GM23248 (cell line): ENCODE results near the gene MAP6D1. TPM values are rescaled to one million over a fixed set of nuclear protein-coding genes. Genes with fewer than 3 reads are reported as not detected.

Source experiments
- DNase-seq: peaks from one replicate; pipeline ENCODE4 v3.0.0-alpha.2; 2015
- H2AFZ ChIP-seq: fragments of 200-600 bp; sonication (generic); 2 replicates; pipeline ENCODE4 v1.6.1; 2016; ENCODE audit warnings: antibody characterized with exemption
- H3F3A ChIP-seq: fragments of 200-600 bp; sonication (generic); 2 replicates; pipeline ENCODE4 v1.6.1; 2016; ENCODE audit warnings: mild to moderate bottlenecking, antibody characterized with exemption, mixed run types; ENCODE audit not compliant: insufficient read depth
- H3K27ac ChIP-seq: fragments of 200-600 bp; sonication (generic); 2 replicates; pipeline ENCODE4 v1.5.1; 2016; ENCODE audit warnings: mild to moderate bottlenecking
- H3K27me3 ChIP-seq: fragments of 200-600 bp; sonication (generic); replicated peaks from 2 replicates; pipeline ENCODE4 v1.6.1; 2016; ENCODE audit warnings: mild to moderate bottlenecking; ENCODE audit not compliant: insufficient read depth
- H3K36me3 ChIP-seq: fragments of 200-600 bp; sonication (generic); 2 replicates; pipeline ENCODE4 v1.6.1; 2016; ENCODE audit warnings: low read depth, mild to moderate bottlenecking
- H3K4me1 ChIP-seq: fragments of 200-600 bp; sonication (generic); 2 replicates; pipeline ENCODE4 v1.6.1; 2016; ENCODE audit warnings: mild to moderate bottlenecking; ENCODE audit not compliant: insufficient read depth
- H3K4me2 ChIP-seq: fragments of 200-600 bp; sonication (generic); one replicate; pipeline ENCODE4 v1.6.1; 2016; ENCODE audit warnings: mild to moderate bottlenecking; ENCODE audit not compliant: unreplicated experiment
- H3K4me3 ChIP-seq: fragments of 200-600 bp; sonication (generic); 2 replicates; pipeline ENCODE4 v1.5.1; 2016; ENCODE audit warnings: mild to moderate bottlenecking
- H3K79me2 ChIP-seq: fragments of 200-600 bp; sonication (generic); 2 replicates; pipeline ENCODE4 v1.6.1; 2016; ENCODE audit warnings: mild to moderate bottlenecking; ENCODE audit not compliant: insufficient read depth
- H3K9ac ChIP-seq: fragments of 200-600 bp; sonication (generic); 2 replicates; pipeline ENCODE4 v1.6.1; 2016; ENCODE audit warnings: mild to moderate bottlenecking
- H3K9me2 ChIP-seq: fragments of 200-600 bp; sonication (generic); 2 replicates; pipeline ENCODE4 v1.6.1; 2016; ENCODE audit warnings: mixed run types, mild to moderate bottlenecking, moderate library complexity; ENCODE audit not compliant: insufficient read depth
- H3K9me3 ChIP-seq: fragments of 200-600 bp; sonication (generic); one replicate; pipeline ENCODE4 v1.6.1; 2017; ENCODE audit warnings: low read depth
- H4K20me1 ChIP-seq: fragments of 200-600 bp; sonication (generic); 2 replicates; pipeline ENCODE4 v1.6.0; 2016; ENCODE audit not compliant: insufficient read depth
- EZH2 ChIP-seq: fragments of 200-600 bp; sonication (generic); IDR thresholded peaks from 2 replicates; pipeline ENCODE4 v1.6.1; 2018; ENCODE audit warnings: antibody characterized with exemption, mild to moderate bottlenecking; ENCODE audit not compliant: insufficient read depth, poor library complexity, severe bottlenecking
- EZH2phosphoT487 ChIP-seq: fragments of 200-600 bp; sonication (generic); IDR thresholded peaks from 2 replicates; pipeline ENCODE4 v1.6.1; 2018; ENCODE audit warnings: antibody characterized with exemption, moderate library complexity, mild to moderate bottlenecking, low read depth; ENCODE audit not compliant: insufficient read depth
- WGBS, 2 experiments: methylation state at CpG; one replicate each; pipeline ENCODE4 v1.1.6; 2015 to 2017; ENCODE audit warnings: low lambda C conversion rate in 2 of 2, low coverage in 1 of 2; ENCODE audit errors: missing lambda C conversion rate in 2 of 2; 5-methylcytosine and 5-hydroxymethylcytosine counted together
- in situ Hi-C: fragments of 300-500 bp; cut with MboI; formaldehyde crosslinking; loops from 2 replicates; pipeline ENCODE4 v1.15.0; 2020
- polyA plus RNA-seq: library from polyadenylated mRNA; unstranded; fragments of >200 nt; fragmentation: Nextera tagmentation; extraction: Ambion mirVana; gene quantifications from 2 replicates; pipeline ENCODE4 v1.2.1, GENCODE V29; 2016
- total RNA-seq: library from RNA; depleted of rRNA; stranded (reverse); fragments of >200 nt; shearing (Covaris generic); gene quantifications from 2 replicates; pipeline ENCODE4 v1.2.3, GENCODE V29; 2014

The MAP6D1 gene
- total and polyA plus RNA-seq, 2 experiments from 2014 or later, result 2.8 to 5.5 TPM

DNA sequence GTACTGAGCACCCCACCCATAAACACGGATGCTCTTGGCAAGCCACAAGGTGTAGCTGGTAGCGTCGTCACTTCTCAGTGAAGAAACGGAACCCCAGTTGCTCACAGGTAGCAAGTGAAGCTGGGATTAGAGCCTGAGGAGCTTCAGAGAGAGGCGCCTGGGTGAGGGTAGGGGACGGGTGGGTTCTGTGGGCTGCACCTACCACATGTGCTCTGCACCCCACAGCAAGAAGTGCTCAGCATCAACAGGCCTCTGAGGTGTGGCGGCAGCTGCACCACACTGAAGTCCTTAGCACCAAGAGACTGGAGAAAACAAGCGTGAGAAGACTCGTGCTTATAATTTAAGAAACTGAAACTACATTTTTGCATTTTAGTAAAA, 9.8 kb downstream of the MAP6D1 start:
- H2AFZ ChIP-seq, result no peak overlapping the region
- 72 to 73% methylated on average over 9 of the region's 9 CpGs for WGBS, 2 experiments
- in situ Hi-C loops, result no loop called here

DNA sequence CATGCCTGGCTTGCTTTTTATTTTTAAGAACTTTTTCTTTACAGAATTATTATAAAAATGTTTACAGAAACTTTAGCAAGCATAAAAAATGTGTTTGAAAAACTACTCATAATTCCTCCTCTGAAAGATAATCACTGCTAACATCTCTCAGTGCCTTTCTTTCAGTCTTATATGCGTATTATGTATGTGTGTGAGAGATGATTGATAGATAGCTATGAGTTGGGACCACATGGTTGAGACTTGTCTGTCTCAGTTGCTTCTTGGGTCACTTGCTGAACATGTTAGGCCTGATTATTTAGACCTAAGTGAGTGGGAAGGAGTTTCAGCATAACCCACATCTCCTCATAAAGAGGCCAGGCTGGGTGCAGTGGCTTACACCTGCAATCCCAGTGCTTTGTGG, 11.1 kb downstream of the MAP6D1 start:
- Histone ChIP-seq H3K9ac (no peak overlapping the region), H4K20me1 (no peaks in the 10 kb centered on the region), H3K27me3 (no peaks in the 10 kb centered on the region), H3K4me1 (no peaks in the 10 kb centered on the region), H3K4me2 (no peak overlapping the region), H3K9me2 (no peaks in the 10 kb centered on the region), H2AFZ (no peak overlapping the region), H3K36me3 (peaks cover 8% of the 10 kb centered on the region), H3K4me3 (no peak overlapping the region), H3K79me2 (no peaks in the 10 kb centered on the region), H3K27ac (no peak overlapping the region), H3K9me3 (no peaks in the 10 kb centered on the region), H3F3A (no peaks in the 10 kb centered on the region)
- in situ Hi-C loops, result no loop called here
- DNase-seq, result no peak
- 41 to 69% methylated on average over 1 of the region's 1 CpG for WGBS, 2 experiments
- TF ChIP-seq EZH2 (no peak), EZH2phosphoT487 (no peak)

More for the DNA sequence above, 9.8 kb downstream of the MAP6D1 start:
- H3K79me2 ChIP-seq, result no peaks in the 10 kb centered on the region
- no peak overlapping the region for H3K27ac ChIP-seq
- no peaks in the 10 kb centered on the region for H3K9me3 ChIP-seq
- no peaks in the 10 kb centered on the region for H3F3A ChIP-seq
- DNase-seq, result no peak
- H3K27me3 ChIP-seq, result no peaks in the 10 kb centered on the region
- H3K36me3 ChIP-seq, result peaks cover 3% of the 10 kb centered on the region; the same call in 1 of the 2 replicates
- no peak overlapping the region for H3K4me2 ChIP-seq
- TF ChIP-seq EZH2 (no peak), EZH2phosphoT487 (no peak)
- H3K4me3 ChIP-seq, result no peak overlapping the region
- H4K20me1 ChIP-seq, result no peaks in the 10 kb centered on the region
- no peak overlapping the region for H3K9ac ChIP-seq
- no peaks in the 10 kb centered on the region for H3K9me2 ChIP-seq
- no peaks in the 10 kb centered on the region for H3K4me1 ChIP-seq

DNA sequence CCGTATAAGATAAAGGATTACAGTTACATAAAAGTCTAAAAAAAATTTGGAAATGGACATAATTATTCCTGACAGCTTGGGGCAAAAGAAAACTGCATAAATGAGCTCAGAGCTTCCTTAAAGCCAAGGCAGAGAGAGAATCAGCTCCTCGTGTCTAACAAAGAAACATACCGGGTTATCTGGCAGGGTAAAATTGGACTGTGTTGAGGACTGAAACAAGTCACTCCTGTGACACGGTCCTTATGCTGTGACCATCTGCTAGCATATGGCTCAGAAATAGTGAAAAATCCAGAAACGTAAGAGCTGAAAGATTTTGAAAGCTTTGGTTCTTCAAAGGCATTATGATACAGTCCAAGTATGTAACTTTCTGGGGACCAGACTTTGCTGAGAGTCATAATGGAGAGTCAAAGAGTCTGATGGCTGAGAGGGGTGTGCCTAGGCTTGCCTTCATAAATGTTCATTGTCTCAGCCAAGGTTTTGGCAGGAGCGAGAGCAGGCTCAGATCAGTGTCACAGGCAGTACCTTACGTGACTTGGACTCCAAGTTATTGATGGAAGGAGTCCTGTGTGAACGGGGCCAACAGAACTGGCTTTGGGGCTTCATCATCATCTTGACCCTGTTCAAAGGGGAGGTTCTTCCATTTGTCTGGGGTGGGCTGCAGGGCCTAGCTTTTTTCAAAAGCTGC, 12.5 kb downstream of the MAP6D1 start:
- Histone ChIP-seq H4K20me1 (no peaks in the 10 kb centered on the region), H3K36me3 (peaks cover 21% of the 10 kb centered on the region), H3K4me1 (no peaks in the 10 kb centered on the region), H2AFZ (no peak overlapping the region), H3K27me3 (no peaks in the 10 kb centered on the region), H3K9ac (no peak overlapping the region), H3F3A (no peaks in the 10 kb centered on the region), H3K9me3 (no peaks in the 10 kb centered on the region), H3K4me2 (no peak overlapping the region), H3K9me2 (no peaks in the 10 kb centered on the region), H3K79me2 (no peaks in the 10 kb centered on the region), H3K27ac (no peak overlapping the region), H3K4me3 (no peak overlapping the region)
- WGBS, 2 experiments, result 71 to 76% methylated on average over 8 of the region's 8 CpGs
- DNase-seq, result no peak
- in situ Hi-C loops, result no loop called here
- TF ChIP-seq EZH2phosphoT487 (no peak), EZH2 (no peak)

DNA sequence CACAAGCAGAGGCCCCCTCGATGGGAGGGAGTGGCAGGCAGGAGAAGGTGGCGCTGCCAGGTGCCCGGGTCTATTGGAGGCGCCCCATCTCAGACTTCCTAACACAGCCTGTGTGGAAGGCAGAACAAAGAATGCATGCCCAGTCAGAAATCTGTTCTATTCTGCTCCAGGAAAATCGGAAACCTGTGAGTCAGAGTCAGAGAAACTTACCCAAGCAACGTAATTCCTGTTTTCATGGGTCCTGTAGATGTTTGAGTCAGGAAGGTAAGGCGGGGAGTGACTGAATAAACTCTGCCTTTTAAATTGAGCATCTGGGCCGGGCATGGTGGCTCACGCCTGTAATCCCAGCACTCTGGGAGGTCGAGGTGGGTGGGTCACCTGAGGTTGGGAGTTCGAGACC, 13.7 kb downstream of the MAP6D1 start:
- no peaks in the 10 kb centered on the region for H3K4me1 ChIP-seq
- no peaks in the 10 kb centered on the region for H3K79me2 ChIP-seq
- H3F3A ChIP-seq, result no peaks in the 10 kb centered on the region
- H3K36me3 ChIP-seq, result peaks cover 33% of the 10 kb centered on the region
- no peak overlapping the region for H3K9ac ChIP-seq
- H3K4me3 ChIP-seq, result no peak overlapping the region
- no peaks in the 10 kb centered on the region for H3K9me2 ChIP-seq
- no peak for TF ChIP-seq EZH2
- TF ChIP-seq EZH2phosphoT487, result no peak
- H2AFZ ChIP-seq, result no peak overlapping the region
- DNase-seq, result no peak
- 87 to 89% methylated on average over 11 of the region's 11 CpGs for WGBS, 2 experiments
- H3K9me3 ChIP-seq, result no peaks in the 10 kb centered on the region
- in situ Hi-C loops, result no loop called here
- H3K27me3 ChIP-seq, result no peaks in the 10 kb centered on the region
- no peak overlapping the region for H3K4me2 ChIP-seq
- H4K20me1 ChIP-seq, result no peaks in the 10 kb centered on the region
- H3K27ac ChIP-seq, result no peak overlapping the region
